ENCODE measurements around the gene TMIE.

The TMIE gene

GRCh38 chr3:46669191-46669999 lies 31.8 kb upstream of the TMIE start:
- DNase-seq (ENCODE audit: low spot score), result no peak

DNA sequence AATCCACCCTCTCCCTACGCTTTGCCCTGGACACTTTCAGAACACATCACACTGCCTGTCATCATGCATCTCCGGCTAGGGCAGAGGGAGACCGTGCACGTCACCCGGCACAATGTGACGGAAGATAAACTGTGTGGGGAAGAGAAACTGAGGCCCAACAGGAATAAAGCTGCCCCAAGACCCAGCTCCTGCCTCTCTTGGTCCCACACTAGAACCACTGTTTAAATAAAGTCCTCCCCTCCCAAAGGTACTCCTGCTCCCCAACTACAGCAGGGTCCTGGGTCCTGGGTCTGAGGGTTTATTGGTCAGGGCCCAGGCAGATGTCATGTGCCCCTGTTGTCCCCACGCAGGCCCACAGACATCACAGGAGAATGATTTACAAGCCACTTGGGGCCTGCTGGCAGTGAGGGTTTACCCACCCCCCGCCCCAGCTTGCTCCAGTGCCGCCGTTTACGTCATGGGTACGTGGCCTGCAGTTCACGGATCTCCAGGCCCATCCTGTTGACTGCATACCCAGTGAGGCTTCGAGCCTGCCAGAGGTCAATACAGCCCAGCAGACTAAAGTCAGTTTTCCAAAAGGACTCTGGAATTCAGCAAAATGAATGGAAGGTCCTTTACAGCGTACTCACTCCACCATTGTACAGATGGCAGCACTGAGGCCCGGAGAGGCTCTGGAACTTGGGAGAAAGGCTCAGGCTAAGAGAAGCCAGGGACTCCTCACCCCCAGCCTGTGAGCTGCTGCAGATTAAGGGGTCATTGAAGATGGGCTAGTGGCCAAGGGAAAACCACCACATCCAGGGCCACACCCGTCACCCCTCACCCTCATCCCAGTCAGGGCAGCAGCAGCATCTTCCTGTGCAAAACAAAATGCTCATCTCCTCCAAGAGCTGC lies 30.9 kb upstream of the TMIE start:
- no peak for DNase-seq (ENCODE audit: low spot score)

DNA sequence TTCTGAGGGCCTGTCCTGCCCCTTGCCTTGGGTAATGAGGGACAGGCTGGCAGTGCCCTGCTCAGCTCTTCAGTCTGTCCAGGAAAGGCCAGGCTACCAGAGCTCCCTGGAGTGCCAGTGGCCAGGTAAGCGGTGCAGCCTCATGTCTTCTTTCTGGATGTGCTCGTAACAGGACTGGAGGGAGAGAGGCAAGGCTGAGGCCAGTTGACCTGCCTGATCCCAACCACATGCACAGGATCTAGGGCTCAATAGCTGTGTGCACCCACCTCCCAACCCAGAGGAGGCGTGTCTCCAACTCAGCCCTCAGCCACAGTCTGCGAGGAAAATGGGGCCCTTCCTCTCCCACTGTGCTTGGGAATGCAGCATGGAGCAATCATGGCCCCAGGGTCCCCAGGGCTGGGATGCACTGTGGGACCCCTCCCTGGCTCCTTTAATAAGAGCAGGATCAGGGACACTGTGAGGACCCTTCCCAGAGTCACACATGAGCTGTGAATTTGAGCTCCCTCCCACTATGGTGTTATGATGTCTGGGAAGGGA lies 30.2 kb upstream of the TMIE start:
- DNase-seq (ENCODE audit: low spot score), result no peak

- no peak for DNase-seq (ENCODE audit: low spot score)
Measured at GRCh38 chr3:46671541-46672348, 29.4 kb upstream of the TMIE start.

DNA sequence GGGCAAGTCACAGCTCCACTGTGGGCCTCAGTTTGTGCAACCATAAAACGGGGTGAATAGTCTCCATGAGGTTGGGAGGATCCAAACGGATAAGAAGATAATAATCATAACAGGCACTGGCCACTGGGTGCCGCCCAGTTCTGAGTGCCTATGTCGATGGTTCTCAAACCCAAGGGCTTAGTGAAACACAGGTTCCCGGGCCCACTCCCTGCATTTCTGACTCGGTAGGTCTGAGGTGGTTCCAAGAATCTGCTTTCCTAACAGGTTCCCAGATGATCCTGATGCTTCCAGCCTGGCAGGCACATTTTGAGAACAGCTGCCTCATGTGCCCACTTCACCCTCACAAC lies 28.9 kb upstream of the TMIE start:
- DNase-seq (ENCODE audit: low spot score), result no peak

DNA sequence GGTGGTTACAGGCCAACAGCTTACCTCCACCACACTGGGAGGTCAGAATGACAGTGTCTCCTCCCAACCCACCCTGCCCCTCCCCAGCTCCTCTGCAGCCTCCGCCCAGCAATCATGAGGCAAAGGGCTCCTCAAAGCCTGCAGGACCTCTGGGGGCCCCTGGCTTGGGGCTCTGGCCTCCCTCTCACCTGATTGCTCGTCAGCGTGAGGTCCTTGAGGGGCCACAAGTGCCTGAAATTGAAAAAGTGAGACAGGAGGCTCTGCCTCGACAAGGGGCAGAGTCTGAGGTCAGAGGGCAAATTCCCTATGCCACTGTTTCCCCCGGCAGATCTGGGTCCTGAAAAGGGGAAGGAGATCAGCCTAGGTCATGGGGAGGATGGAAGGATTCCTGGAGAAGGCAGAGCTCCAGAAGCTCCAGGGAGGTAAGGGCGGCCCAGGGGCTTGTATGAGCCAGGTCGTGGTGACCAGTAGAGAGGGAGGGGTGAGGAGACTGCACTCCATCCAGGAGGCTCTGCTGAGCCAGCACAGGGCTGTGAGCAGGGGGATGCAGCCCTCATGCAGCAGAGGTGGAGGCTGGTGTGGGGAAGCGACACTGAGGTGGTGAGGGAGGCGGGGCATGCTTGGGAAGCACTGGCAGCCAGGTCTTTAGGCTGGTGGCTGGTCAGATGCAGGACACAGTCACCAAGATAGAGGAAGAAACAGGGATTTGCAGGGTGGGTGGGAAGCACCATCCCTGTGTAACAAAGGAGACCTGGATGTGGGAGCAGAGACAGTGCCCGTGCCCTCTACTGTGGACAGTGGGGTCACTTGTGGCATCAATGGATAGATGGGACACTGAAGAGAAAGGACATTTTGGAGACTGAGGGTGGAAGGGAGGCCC lies 27.8 kb upstream of the TMIE start:
- no peak for DNase-seq (ENCODE audit: low spot score)

DNA sequence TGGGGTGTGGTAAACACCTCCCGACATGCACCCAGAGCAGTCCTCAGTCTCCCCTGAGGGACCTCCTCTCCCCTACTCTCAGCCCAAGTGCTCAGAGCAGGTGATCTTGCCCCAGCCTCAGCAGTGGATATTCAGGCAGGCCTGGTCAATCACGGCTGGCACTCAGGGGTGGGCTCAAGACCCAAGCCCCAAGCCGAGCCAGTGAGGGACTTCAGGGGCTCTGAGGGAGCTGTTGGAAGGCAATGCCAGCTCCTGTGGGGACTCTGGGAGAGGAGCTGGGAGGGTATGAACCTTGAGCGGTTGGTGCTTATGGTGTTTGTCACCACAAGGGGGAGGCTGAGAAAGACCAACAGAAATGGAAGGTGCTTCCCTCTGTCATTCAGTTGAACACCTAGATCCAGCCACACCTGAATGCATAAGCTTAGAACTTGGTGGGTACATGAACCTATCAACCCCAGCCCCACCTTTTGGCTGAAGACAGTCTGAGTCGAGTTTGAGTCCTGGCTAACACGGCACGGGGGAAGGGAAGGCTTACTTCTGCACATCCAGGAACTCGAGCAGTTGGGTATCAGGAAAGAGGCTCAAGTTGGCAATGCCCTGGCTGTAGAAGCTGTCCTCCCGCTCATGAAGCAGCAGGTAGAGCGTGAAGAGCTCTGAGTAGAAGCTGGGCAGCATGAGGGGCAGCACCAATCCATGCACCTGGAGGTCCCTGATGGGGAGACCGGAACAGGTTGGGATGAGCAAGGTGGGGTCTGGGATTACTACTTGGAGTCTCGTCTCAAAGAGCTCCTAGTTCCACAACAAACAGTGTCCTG lies 27.0 kb upstream of the TMIE start:
- no peak for DNase-seq (ENCODE audit: low spot score)

DNA sequence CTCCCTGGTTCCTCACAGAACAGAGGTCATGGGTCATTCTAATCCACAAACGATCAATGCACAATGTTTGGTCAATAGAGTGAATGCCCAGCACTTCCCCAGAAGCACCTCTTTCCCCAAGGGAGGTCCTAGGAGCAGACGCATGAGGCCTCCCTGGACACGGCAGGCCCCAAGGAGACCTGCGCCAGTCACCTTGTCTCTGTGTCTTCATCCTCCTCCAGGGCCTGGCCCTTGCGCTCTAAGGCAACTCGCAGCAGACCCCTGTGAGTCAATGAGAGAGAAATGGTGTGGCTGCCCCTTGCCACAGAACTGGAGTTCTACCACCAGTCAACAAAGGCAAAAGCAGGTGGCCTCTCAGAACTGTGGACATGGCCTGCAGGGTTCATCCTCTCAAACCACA lies 25.8 kb upstream of the TMIE start:
- no peak for DNase-seq (ENCODE audit: low spot score)

DNA sequence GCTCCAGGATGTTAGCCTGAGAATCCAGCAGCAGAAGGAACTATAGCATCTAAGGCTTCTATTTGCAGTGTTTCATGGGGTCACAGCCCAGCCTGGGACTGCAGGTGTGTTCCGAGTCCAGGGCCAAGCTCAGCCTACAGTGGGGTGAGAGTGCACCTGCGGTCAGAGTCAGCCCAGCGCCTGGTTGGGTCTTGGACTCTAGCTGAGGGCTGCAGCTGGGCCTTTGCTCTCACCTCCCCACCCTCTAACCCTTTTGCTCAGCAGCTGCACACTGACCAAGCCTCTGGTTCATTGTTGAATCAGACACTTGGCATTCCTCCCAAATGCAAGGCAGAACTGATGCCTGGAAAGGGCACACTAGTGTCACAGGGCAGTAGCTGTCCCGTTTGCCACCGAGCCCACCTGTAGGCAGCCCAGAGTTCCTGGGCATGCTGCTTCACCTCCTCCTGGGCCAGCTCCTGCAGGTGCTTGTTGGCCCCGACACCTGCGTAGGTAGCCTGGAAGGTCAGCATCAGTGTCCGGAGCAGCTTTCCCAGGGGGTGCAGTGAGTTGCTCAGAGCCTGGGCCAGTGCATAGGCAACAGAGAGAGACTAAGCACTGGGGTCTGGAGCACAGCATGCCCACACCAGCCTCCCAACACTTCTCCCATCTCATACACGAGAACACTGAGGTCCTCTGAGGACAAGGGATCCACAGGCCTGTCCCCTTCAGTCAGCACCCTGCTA lies 25.2 kb upstream of the TMIE start:
- DNase-seq (ENCODE audit: low spot score), result peak; percentile 74

- no peak for DNase-seq (ENCODE audit: low spot score)
Measured at GRCh38 chr3:46676601-46677410, 24.4 kb upstream of the TMIE start.

DNA sequence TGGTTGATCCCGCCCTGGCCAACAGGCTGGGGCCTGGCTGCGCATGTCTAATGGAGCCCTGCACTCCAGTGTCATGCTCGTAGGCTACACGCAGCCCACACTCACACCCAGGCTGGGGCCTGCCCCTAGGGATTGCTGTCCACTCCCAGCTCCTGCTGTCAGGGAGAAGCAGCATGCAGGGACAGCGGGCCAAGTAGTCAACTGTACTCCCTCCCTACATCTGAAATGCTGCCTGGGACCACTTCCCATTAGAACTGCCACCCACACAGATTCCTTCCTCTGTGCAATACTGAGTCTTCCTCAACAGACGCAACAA lies 23.8 kb upstream of the TMIE start:
- no peak for DNase-seq (ENCODE audit: low spot score)

DNA sequence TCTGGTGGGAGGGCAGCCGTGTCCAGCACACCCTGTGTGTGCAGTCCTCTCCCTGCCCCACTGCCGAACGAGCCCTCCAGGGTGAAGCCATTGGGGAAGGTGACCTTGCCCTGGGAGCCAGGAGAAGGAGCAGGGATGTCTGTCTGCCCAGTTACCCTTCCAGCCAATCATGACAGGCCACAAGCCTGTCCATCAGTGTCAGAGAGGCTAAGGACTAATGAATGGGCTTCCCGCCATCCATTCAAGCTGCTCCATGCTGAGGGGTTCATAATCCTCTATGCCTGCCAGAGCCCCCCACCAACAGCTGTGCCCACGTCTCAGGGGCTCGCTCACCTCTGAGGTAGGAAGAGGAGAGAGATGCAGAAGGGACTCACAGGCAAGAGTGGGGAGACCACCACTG lies 22.9 kb upstream of the TMIE start:
- no peak for DNase-seq (ENCODE audit: low spot score)

- no peak for DNase-seq (ENCODE audit: low spot score)
Measured at GRCh38 chr3:46679681-46680080, 21.5 kb upstream of the TMIE start.

DNA sequence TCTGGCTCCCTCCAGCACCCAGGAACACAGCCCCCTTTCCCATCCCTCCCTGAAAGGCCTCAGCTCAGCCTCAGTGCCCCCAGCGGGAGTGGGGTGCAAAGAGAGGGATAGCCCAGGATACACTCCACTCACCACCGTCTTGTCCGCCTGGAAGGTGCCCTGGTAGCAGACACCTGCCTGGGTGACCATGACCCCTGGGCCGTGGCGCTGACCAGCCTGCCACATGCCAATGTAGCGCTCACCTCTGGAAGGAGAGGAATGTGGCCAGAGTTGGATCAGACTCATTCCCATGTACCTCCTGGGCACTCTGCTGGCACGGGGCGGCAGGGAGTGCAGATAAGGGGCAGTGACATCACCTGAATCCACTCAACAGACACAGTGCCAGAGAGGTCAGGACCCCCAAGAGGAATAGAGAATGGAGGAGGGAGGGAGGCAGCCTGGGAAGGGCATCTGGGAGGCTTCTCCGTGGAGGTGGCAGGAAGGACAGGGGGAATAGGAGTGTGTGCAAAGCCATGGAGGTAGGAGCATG lies 20.8 kb upstream of the TMIE start:
- no peak for DNase-seq (ENCODE audit: low spot score)

- no peak for DNase-seq (ENCODE audit: low spot score)
Measured at GRCh38 chr3:46681387-46681786, 19.8 kb upstream of the TMIE start.

- DNase-seq (ENCODE audit: low spot score), result no peak
Measured at GRCh38 chr3:46681856-46682540, 19.2 kb upstream of the TMIE start.

DNA sequence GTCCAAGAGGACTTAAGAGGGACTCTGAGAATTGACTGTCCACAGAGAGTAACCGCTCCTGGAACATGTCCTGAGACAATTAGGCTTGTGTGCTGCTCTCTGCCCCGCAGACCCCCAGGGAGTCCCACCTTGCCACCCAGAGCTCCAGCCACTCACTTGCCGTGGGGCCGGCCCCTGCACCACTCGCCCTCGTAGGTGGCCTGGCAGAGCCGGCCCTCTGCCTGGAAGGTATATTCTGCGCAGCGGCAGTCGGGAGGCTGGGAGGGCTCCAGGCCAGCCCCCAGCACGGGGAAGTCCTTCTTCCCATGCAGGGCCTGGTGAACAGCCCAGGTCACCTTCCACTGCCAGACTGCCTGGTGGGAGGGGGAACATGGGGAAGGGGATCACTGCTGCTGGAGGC lies 18.2 kb upstream of the TMIE start:
- no peak for DNase-seq (ENCODE audit: low spot score)

- DNase-seq (ENCODE audit: low spot score), result no peak
Measured at GRCh38 chr3:46684891-46685290, 16.3 kb upstream of the TMIE start.
